ENCODE results near the gene DUSP3. TPM values are rescaled to one million over a fixed set of nuclear protein-coding genes. Genes with fewer than 3 reads are reported as not detected.

DUSP3 gene
- total and polyA plus RNA-seq, 2 of the 13 experiments (the other 11 are each of a cell fraction or from before 2014, with no cell fraction given), result 60.0 to 71.5 TPM

- FAIRE-seq (no peak), DNase-seq (ENCODE audit: low spot score) (no peak), ATAC-seq (no peak)
- Histone ChIP-seq H3K79me2 (ENCODE audit: insufficient read depth, low read length) (no peaks in the 10 kb centered on the region), H3K9ac (ENCODE audit: insufficient read depth, low read depth, low read length) (no peak overlapping the region), H3K36me3 (replicated peaks in 1 of 2; ENCODE audit: control insufficient read depth in 1 of 2, insufficient read depth in 2 of 2, low read length in 2 of 2) (no peaks in the 10 kb centered on the region), H3K4me1 (ENCODE audit: insufficient read depth, low read length) (peaks cover 15% of the 10 kb centered on the region), H3K4me3 (replicated peaks in 1 of 3; ENCODE audit: insufficient read depth in 1 of 3, low read depth in 2 of 3, low read length in 3 of 3) (no peak overlapping the region), H4K20me1 (ENCODE audit: insufficient read depth, low read length) (no peaks in the 10 kb centered on the region), H3K4me2 (ENCODE audit: low read depth, low read length) (no peak overlapping the region), H3K27me3 (ENCODE audit: control insufficient read depth in 1 of 2, insufficient read depth in 2 of 2, low read length in 2 of 2) (peaks cover 3 to 48% of the 10 kb centered on the region in 2 experiments; a peak in 4 of 5 replicates), H3K27ac (ENCODE audit: extremely low read length, insufficient read depth, low read length) (no peak overlapping the region), H2AFZ (ENCODE audit: low read length) (no peak overlapping the region), H3K9me3 (ENCODE audit: low read length) (no peaks in the 10 kb centered on the region)
- ChIA-PET CTCF (ENCODE audit: low intra/inter-chr PET ratio, low total read pairs) (no interaction called here), POLR2A (no interaction called here)
- intact Hi-C loops (cut with micrococcal nuclease; ENCODE audit: unreplicated experiment), result no loop called here
- 49% methylated on average over 6 of the region's 8 CpGs for WGBS (ENCODE audit: low lambda C conversion rate)
- TF ChIP-seq ZNF572 (CRISPR knock-in tag; IDR thresholded peaks at IDR 0.05) (no peak), TRIM22 (IDR thresholded peaks at IDR 0.05) (no peak), ZNF883 (CRISPR knock-in tag; IDR thresholded peaks at IDR 0.05; ENCODE audit: not compliant biosample characterization) (no peak), CTCF (CRISPR knock-in tag; IDR thresholded peaks at IDR 0.05) (no peak), ZNF879 (CRISPR knock-in tag; IDR thresholded peaks at IDR 0.05) (no peak), ZC3H4 (CRISPR knock-in tag; IDR thresholded peaks at IDR 0.05; ENCODE audit: borderline replicate concordance) (no peak)
- TF ChIP-seq, protein P1, sequence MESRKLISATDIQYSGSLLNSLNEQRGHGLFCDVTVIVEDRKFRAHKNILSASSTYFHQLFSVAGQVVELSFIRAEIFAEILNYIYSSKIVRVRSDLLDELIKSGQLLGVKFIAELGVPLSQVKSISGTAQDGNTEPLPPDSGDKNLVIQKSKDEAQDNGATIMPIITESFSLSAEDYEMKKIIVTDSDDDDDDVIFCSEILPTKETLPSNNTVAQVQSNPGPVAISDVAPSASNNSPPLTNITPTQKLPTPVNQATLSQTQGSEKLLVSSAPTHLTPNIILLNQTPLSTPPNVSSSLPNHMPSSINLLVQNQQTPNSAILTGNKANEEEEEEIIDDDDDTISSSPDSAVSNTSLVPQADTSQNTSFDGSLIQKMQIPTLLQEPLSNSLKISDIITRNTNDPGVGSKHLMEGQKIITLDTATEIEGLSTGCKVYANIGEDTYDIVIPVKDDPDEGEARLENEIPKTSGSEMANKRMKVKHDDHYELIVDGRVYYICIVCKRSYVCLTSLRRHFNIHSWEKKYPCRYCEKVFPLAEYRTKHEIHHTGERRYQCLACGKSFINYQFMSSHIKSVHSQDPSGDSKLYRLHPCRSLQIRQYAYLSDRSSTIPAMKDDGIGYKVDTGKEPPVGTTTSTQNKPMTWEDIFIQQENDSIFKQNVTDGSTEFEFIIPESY (CRISPR knock-in tag; IDR thresholded peaks at IDR 0.05), result no peak
- no TSS peak for BruUV-seq (replicated peaks)
- in situ Hi-C loops (cut with HindIII; ENCODE audit: extremely low pct_ligation_motif_present, low pct_unique_long_range_greater_than_20kb), result no loop called here
Measured at GRCh38 chr17:43722870-43723665, 55.7 kb downstream of the DUSP3 start.
